ENCODE results near the gene UBE2V1. TPM values are rescaled to one million over a fixed set of nuclear protein-coding genes. Genes with fewer than 3 reads are reported as not detected.
"Not testable (repeated sequence)": the region's sequence is repeated elsewhere in the genome, so short reads cannot be mapped to it uniquely, and the experiment has no call there.

UBE2V1 gene
- polyA plus RNA-seq, 1 of the 3 experiments (the other 2 are of a cell fraction): 99.7 TPM

GRCh38 chr20:50082056-50082455, 30.9 kb downstream of the UBE2V1 start:
- H3K4me3 ChIP-seq (ENCODE audit: low read depth in 2 of 2, low read length in 1 of 2); H3K27me3 ChIP-seq (ENCODE audit: insufficient read depth); H3K9me2 ChIP-seq; H3K4me2 ChIP-seq; H3K9ac ChIP-seq; DNase-seq; H3K9me3 ChIP-seq; H3K27ac ChIP-seq (ENCODE audit: low read depth in 2 of 2, low read length in 1 of 2); H2AFZ ChIP-seq (ENCODE audit: low read depth); POLR2A ChIA-PET: not testable (repeated sequence)
- Histone ChIP-seq H4K20me1 (ENCODE audit: insufficient read depth) (peaks cover 31% of the 10 kb centered on the region), H3F3A (replicated peaks; ENCODE audit: insufficient read depth) (peaks cover 23% of the 10 kb centered on the region), H3K79me2 (ENCODE audit: insufficient read depth) (peaks cover 37% of the 10 kb centered on the region), H3K36me3 (replicated peaks in 1 of 2; ENCODE audit: control insufficient read depth in 1 of 2, insufficient read depth in 2 of 2, low read length in 1 of 2) (peaks cover 30 to 35% of the 10 kb centered on the region in 2 experiments), H3K4me1 (ENCODE audit: control insufficient read depth in 1 of 2, insufficient read depth in 2 of 2, low read depth in 1 of 2, low read length in 1 of 2) (peaks cover 11 to 15% of the 10 kb centered on the region in 2 experiments)
- CTCF ChIA-PET: interaction anchor here (4.8 to 6.2 kb wide), 2 partner anchors 10 to 101 kb away, joined by 76 to 154 read pairs; partner anchors contain the start of gene SNAI1
- 95% methylated on average over 9 of the region's 9 CpGs for WGBS (ENCODE audit: low lambda C conversion rate)

DNA sequence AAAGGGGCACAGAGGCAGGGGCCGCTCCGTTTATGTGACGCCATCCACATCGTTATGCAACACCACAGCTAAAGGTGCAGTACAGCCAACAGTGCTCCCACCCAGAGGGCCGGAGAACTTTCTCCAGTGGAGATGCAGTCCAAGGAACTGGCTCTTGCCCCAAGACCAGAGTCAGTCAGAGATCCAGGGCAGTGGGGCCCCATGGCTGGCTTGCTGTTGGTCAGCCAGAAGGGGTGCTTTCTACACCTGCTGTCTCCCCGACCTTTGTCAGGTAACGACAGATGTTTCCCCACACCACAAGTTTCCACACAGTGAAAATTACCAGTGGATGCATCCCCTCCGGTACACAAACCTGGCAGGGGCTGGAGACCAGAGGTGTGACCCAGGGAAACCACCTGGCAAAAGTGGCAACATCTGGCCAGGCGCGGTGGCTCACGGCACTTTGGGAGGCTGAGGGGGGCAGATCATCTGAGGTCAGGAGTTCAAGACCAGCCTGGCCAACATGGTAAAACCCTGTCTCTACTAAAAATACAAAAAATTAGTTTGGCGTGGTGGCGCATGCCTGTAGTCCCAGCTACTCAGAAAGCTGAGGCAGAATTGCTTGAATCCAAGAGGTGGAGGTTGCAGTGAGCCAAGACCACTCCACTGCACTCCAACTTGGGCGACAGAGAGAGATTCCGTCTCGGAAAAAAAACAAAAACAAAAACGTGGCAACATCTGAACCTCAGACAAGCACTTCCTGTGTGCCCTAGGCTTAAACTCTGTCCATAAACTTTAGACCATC, 34.9 kb downstream of the UBE2V1 start:
- TF ChIP-seq GATA2 (CRISPR knock-in tag; IDR thresholded peaks at IDR 0.05) (no peak), ZBTB33 (IDR thresholded peaks at IDR 0.05; ENCODE audit: borderline replicate concordance, low read depth) (no peak), TEAD4 (IDR thresholded peaks at IDR 0.05; ENCODE audit: borderline replicate concordance, insufficient read depth) (no peak), SMC3 (IDR thresholded peaks at IDR 0.05; ENCODE audit: low read depth, low read length) (no peak), GABPA (IDR thresholded peaks at IDR 0.05; ENCODE audit: low read depth) (no peak), JUND (IDR thresholded peaks at IDR 0.05) (no peak), IRF3 (IDR thresholded peaks at IDR 0.05; ENCODE audit: low read depth, low read length) (no peak), NRF1 (IDR thresholded peaks at IDR 0.05; ENCODE audit: low read depth, low read length) (no peak), REST (IDR thresholded peaks at IDR 0.05; ENCODE audit: low read depth, low read length) (no peak), YY1 (IDR thresholded peaks at IDR 0.05; ENCODE audit: low read depth) (no peak)
- Histone ChIP-seq H4K20me1 (ENCODE audit: insufficient read depth) (no peaks in the 10 kb centered on the region), H3K9ac (no peak overlapping the region), H3K9me3 (no peaks in the 10 kb centered on the region), H3K79me2 (ENCODE audit: insufficient read depth) (no peaks in the 10 kb centered on the region; the same call in 1 of the 2 replicates), H3K4me3 (ENCODE audit: low read depth in 2 of 2, low read length in 1 of 2) (no peak overlapping the region), H2AFZ (ENCODE audit: low read depth) (no peak overlapping the region), H3K36me3 (replicated peaks in 1 of 2; ENCODE audit: control insufficient read depth in 1 of 2, insufficient read depth in 2 of 2, low read length in 1 of 2) (peaks cover 20 to 24% of the 10 kb centered on the region in 2 experiments), H3K9me2 (no peaks in the 10 kb centered on the region), H3K4me2 (no peak overlapping the region), H3K27ac (ENCODE audit: low read depth in 2 of 2, low read length in 1 of 2) (no peak overlapping the region), H3F3A (replicated peaks; ENCODE audit: insufficient read depth) (peaks cover 14% of the 10 kb centered on the region), H3K4me1 (ENCODE audit: control insufficient read depth in 1 of 2, insufficient read depth in 2 of 2, low read depth in 1 of 2, low read length in 1 of 2) (peaks cover 0 to 2% of the 10 kb centered on the region in 2 experiments; a peak in 1 of 4 replicates), H3K27me3 (ENCODE audit: insufficient read depth) (no peaks in the 10 kb centered on the region)
- no peak for DNase-seq
- ChIA-PET CTCF (interaction anchor here (20.6 kb wide), 1 partner anchor 98 kb away, joined by 807 read pairs; the partner anchor contains the start of gene SNAI1), POLR2A (no interaction called here)
- WGBS (ENCODE audit: low lambda C conversion rate): 85% methylated on average over 16 of the region's 17 CpGs

Measured in SK-N-SH (cell line).